ENCODE measurements around the gene GALNS.

The GALNS gene

GRCh38 chr16:88864099-88864498 is 7.4 kb upstream of the GALNS start:
- TF ChIP-seq CREB1 (IDR thresholded peaks at IDR 0.05; ENCODE audit: low read depth) (no peak), RAD21 (IDR thresholded peaks at IDR 0.05; ENCODE audit: low read depth) (no peak), CEBPB (IDR thresholded peaks at IDR 0.05) (no peak), FOXM1 (IDR thresholded peaks at IDR 0.05; ENCODE audit: borderline replicate concordance, low read depth) (no peak), ZBTB7A (IDR thresholded peaks at IDR 0.05; ENCODE audit: low read depth) (no peak), REST (IDR thresholded peaks at IDR 0.05; ENCODE audit: low read depth) (no peak), EP300 (IDR thresholded peaks at IDR 0.05; ENCODE audit: borderline replicate concordance) (no peak), TAF1 (IDR thresholded peaks at IDR 0.05; ENCODE audit: low read depth) (no peak), USF1 (IDR thresholded peaks at IDR 0.05) (no peak), EGR1 (IDR thresholded peaks at IDR 0.05) (no peak), YY1 (IDR thresholded peaks at IDR 0.05; ENCODE audit: low read depth) (no peak), NFIC (IDR thresholded peaks at IDR 0.05) (no peak), TEAD4 (IDR thresholded peaks at IDR 0.05) (no peak), TCF12 (IDR thresholded peaks at IDR 0.05; ENCODE audit: low read depth) (no peak), MAX (IDR thresholded peaks at IDR 0.05) (no peak)

- TF ChIP-seq USF1 (IDR thresholded peaks at IDR 0.05) (no peak), NFIC (IDR thresholded peaks at IDR 0.05) (no peak), EP300 (IDR thresholded peaks at IDR 0.05; ENCODE audit: borderline replicate concordance) (no peak), CREB1 (IDR thresholded peaks at IDR 0.05; ENCODE audit: low read depth) (no peak), MAX (IDR thresholded peaks at IDR 0.05) (no peak), YY1 (IDR thresholded peaks at IDR 0.05; ENCODE audit: low read depth) (no peak), TCF12 (IDR thresholded peaks at IDR 0.05; ENCODE audit: low read depth) (no peak), TEAD4 (IDR thresholded peaks at IDR 0.05) (no peak), RAD21 (IDR thresholded peaks at IDR 0.05; ENCODE audit: low read depth) (no peak), REST (IDR thresholded peaks at IDR 0.05; ENCODE audit: low read depth) (no peak), ZBTB7A (IDR thresholded peaks at IDR 0.05; ENCODE audit: low read depth) (no peak), FOXM1 (IDR thresholded peaks at IDR 0.05; ENCODE audit: borderline replicate concordance, low read depth) (no peak), EGR1 (IDR thresholded peaks at IDR 0.05) (no peak), TAF1 (IDR thresholded peaks at IDR 0.05; ENCODE audit: low read depth) (no peak)
Measured at GRCh38 chr16:88863426-88863825, 6.7 kb upstream of the GALNS start.

- TF ChIP-seq MAX (IDR thresholded peaks at IDR 0.05) (no peak), USF1 (IDR thresholded peaks at IDR 0.05) (no peak), YY1 (IDR thresholded peaks at IDR 0.05; ENCODE audit: low read depth) (no peak), TCF12 (IDR thresholded peaks at IDR 0.05; ENCODE audit: low read depth) (no peak), ZBTB7A (IDR thresholded peaks at IDR 0.05; ENCODE audit: low read depth) (no peak)
Measured at GRCh38 chr16:88862968-88863367, 6.2 kb upstream of the GALNS start.

- TF ChIP-seq ZBTB7A (IDR thresholded peaks at IDR 0.05; ENCODE audit: low read depth): no peak
- TF ChIP-seq TEAD4 (IDR thresholded peaks at IDR 0.05): no peak
- TF ChIP-seq TAF1 (IDR thresholded peaks at IDR 0.05; ENCODE audit: low read depth): no peak
- no peak for TF ChIP-seq RAD21 (IDR thresholded peaks at IDR 0.05; ENCODE audit: low read depth)
- TF ChIP-seq TCF12 (IDR thresholded peaks at IDR 0.05; ENCODE audit: low read depth): no peak
- TF ChIP-seq EGR1 (IDR thresholded peaks at IDR 0.05): no peak
- TF ChIP-seq FOXM1 (IDR thresholded peaks at IDR 0.05; ENCODE audit: borderline replicate concordance, low read depth): no peak
- TF ChIP-seq EP300 (IDR thresholded peaks at IDR 0.05; ENCODE audit: borderline replicate concordance): no peak
- no peak for TF ChIP-seq CREB1 (IDR thresholded peaks at IDR 0.05; ENCODE audit: low read depth)
- no peak for TF ChIP-seq CEBPB (IDR thresholded peaks at IDR 0.05)
- no peak for TF ChIP-seq MAX (IDR thresholded peaks at IDR 0.05)
Measured at GRCh38 chr16:88861359-88861758, 4.6 kb upstream of the GALNS start.

GRCh38 chr16:88859381-88860091 is 2.8 kb upstream of the GALNS start:
- TF ChIP-seq EP300 (IDR thresholded peaks at IDR 0.05; ENCODE audit: borderline replicate concordance): no peak
- TF ChIP-seq USF1 (IDR thresholded peaks at IDR 0.05): no peak
